Heart right ventricle (tissue), 16 donors: ENCODE measurements around the gene RHEX. TPM values are rescaled to one million over a fixed set of nuclear protein-coding genes. Genes with fewer than 3 reads are reported as not detected.

ENCODE experiments used
- ATAC-seq, 8 donors: fragments of 200-7000 bp; cut with Tn5 transposase; one replicate each; pipeline ENCODE4 v1.9.1; 2020; ENCODE audit warnings: mild to moderate bottlenecking in 8 of 8, moderate library complexity in 8 of 8, moderate number of reproducible peaks in 1 of 8
- DNase-seq, 2 donors: peaks; one replicate each; pipeline ENCODE4 v3.0.0-alpha.2; 2020
- H3K27ac ChIP-seq, 10 donors: fragments of 200-600 bp; sonication (generic) in 2 of 10; one replicate each; pipeline versions ENCODE4 v1.5.0 to v1.8.0; 2020 to 2022; ENCODE audit warnings: mild to moderate bottlenecking in 3 of 10
- H3K27me3 ChIP-seq, 7 donors: fragments of 200-600 bp; one replicate each; pipeline ENCODE4 v1.8.0; 2021 to 2022; ENCODE audit warnings: mild to moderate bottlenecking in 2 of 7
- H3K36me3 ChIP-seq, 9 donors: fragments of 200-600 bp; sonication (generic) in 1 of 9; one replicate each; pipeline versions ENCODE4 v1.5.0 to v1.8.0; 2020 to 2022; ENCODE audit warnings: mild to moderate bottlenecking in 2 of 9
- H3K4me1 ChIP-seq, 9 donors: fragments of 200-600 bp; sonication (generic) in 1 of 9; one replicate each; pipeline versions ENCODE4 v1.5.0 to v1.8.0; 2020 to 2022; ENCODE audit warnings: mild to moderate bottlenecking in 4 of 9
- H3K4me3 ChIP-seq, 10 donors: fragments of 200-600 bp; sonication (generic) in 2 of 10; one replicate each; pipeline versions ENCODE4 v1.5.0 to v1.8.0; 2020 to 2022; ENCODE audit warnings: mild to moderate bottlenecking in 7 of 10, moderate library complexity in 2 of 10
- H3K9me3 ChIP-seq, 11 donors: fragments of 200-600 bp in 10 of 11; sonication (generic) in 2 of 11; one replicate each; pipeline versions ENCODE4 v1.5.0 to v1.8.0; 2013 to 2022; ENCODE audit warnings: mild to moderate bottlenecking in 2 of 11, control low read depth in 1 of 11, moderate library complexity in 1 of 11
- CTCF ChIP-seq, 9 donors: fragments of 200-600 bp; sonication (generic) in 2 of 9; IDR thresholded peaks; one replicate each; pipeline versions ENCODE4 v1.5.0 to v1.8.0; 2021 to 2022; ENCODE audit warnings: antibody characterized with exemption in 9 of 9, mild to moderate bottlenecking in 5 of 9, moderate library complexity in 1 of 9
- WGBS, 2 donors: extraction: QIAGEN DNeasy Blood & Tissue Kit; methylation state at CpG; one replicate each; pipeline ENCODE4 v1.1.7; 2013; ENCODE audit warnings: inconsistent platforms in 1 of 2; 5-methylcytosine and 5-hydroxymethylcytosine counted together
- intact Hi-C, 10 donors: fragments of 100-400 bp; cut with DNase I; formaldehyde crosslinking; loops; one replicate each; pipeline versions ENCODE4 v1.11.1 to v1.14.2; 2022
- polyA plus RNA-seq, 2 donors: library from polyadenylated mRNA; stranded (reverse); fragments of 200-250 nt; gene quantifications; one replicate each; pipeline ENCODE4 v1.2.3, GENCODE V29; 2013
- total RNA-seq, 10 donors: library from RNA; stranded (reverse); fragmentation: NEBNext Ultra II Directional in 3 of 10; extraction: Animal tissue kit (Norgen Biotek cat#: 25700) in 3 of 10; gene quantifications; one replicate each; pipeline versions ENCODE4 v1.2.1 to v1.2.4, GENCODE V29; 2021 to 2023
- donor health status: Arrhythmogenic right ventricular cardiomyopathy.
- donor health status: ischemic (EF 13 %, LVEDD 7.1; RV severe dilation, severe dysfunction).
- donor health status: healthy with polysubstance abuse.
- donor health status: DM: no; HTN: yes; CAD: no.
- donor health status: DM: no; HTN: no; CAD: no.
- donor health status: ischemic (EF 25% LVEDD 6.9; RV normal size, moderate dysfunction).
- donor health status: ischemic (EF 25% LVEDD 5.7; RV mildly dilated, moderate dysfunction).
- donor health status: healthy.
- donor health status: DM: yes; HTN: yes; CAD: no.
- donor health status: Ischemic cardiomyopathy.
- donor health status: ischemic (EF 35%, LVEDD 5.7; RV mildly dilated, moderate dysfunction).
- donor health status: nonischemic (EF 11% LVEDD 7.7; RV severe dilation, severe dysfunction).
- donor health status: DM: yes; HTN: yes; CAD: no.
- donor health status: PGD.
- donor health status: ischemic (EF 29% LVEDD 5.4; RV normal size, mild dysfunction).
- donor health status: nonischemic (EF 23%, LVEDD 6.1; RV moderate dilation, normal function).

Gene RHEX
- total and polyA plus RNA-seq, 12 donors, result 0.22 to 1.2 TPM; not detected in 10

GRCh38 chr1:206022766-206023165 is 30.2 kb upstream of the RHEX start:
- no peak for TF ChIP-seq CTCF (IDR thresholded peaks at IDR 0.05)
- Histone ChIP-seq H3K27ac (no peak overlapping the region), H3K4me1 (peaks cover 0 to 6% (median 0%) of the 10 kb centered on the region in 9 donors), H3K4me3 (no peak overlapping the region), H3K27me3 (peaks cover 0 to 3% (median 0%) of the 10 kb centered on the region in 7 donors), H3K36me3 (no peaks in the 10 kb centered on the region), H3K9me3 (peaks cover 0 to 6% (median 0%) of the 10 kb centered on the region in 11 donors)
- intact Hi-C loops, result loop anchor here in 1 of 10 donors (10.0 kb wide), 1 partner anchor 82 kb away; no protein-coding TSS in a partner anchor
- ATAC-seq, result no peak
- DNase-seq, result no peak
- WGBS, 2 donors, result 88 to 91% methylated on average over 7 of the region's 7 CpGs

GRCh38 chr1:206023695-206024094 is 29.3 kb upstream of the RHEX start, which contains the start of gene CTSE:
TSS of gene CTSE (minus strand) at chr1:206023895. CDS start at chr1:206023791, 104 bp downstream.
- intact Hi-C loops, result loop anchor here in 1 of 10 donors (10.0 kb wide), 1 partner anchor 81 kb away; no protein-coding TSS in a partner anchor
- peaks cover 0 to 6% (median 0%) of the 10 kb centered on the region in 9 donors for H3K4me1 ChIP-seq
- DNase-seq (no peak), ATAC-seq (no peak)
- H3K27ac ChIP-seq, result no peak within 1 kb of the TSS
- H3K4me3 ChIP-seq, result no peak within 1 kb of the TSS
- no peak for TF ChIP-seq CTCF (IDR thresholded peaks at IDR 0.05)
- 89 to 92% methylated on average over 11 of the region's 11 CpGs for WGBS, 2 donors
- H3K27me3 ChIP-seq, result peaks cover 0 to 4% (median 0%) of the 10 kb centered on the region in 7 donors
- peaks cover 0 to 6% (median 0%) of the 10 kb centered on the region in 11 donors for H3K9me3 ChIP-seq
- no peaks in the 10 kb centered on the region for H3K36me3 ChIP-seq

- DNase-seq (no peak), ATAC-seq (no peak)
- Histone ChIP-seq H3K36me3 (no peaks in the 10 kb centered on the region), H3K27ac (no peak overlapping the region), H3K4me1 (peaks cover 0 to 9% (median 0%) of the 10 kb centered on the region in 9 donors), H3K4me3 (no peak overlapping the region), H3K9me3 (peaks cover 0 to 6% (median 0%) of the 10 kb centered on the region in 11 donors), H3K27me3 (peaks cover 0 to 4% (median 0%) of the 10 kb centered on the region in 7 donors)
- intact Hi-C loops, result loop anchor here in 1 of 10 donors (10.0 kb wide), 1 partner anchor 79 kb away; no protein-coding TSS in a partner anchor
- no peak for TF ChIP-seq CTCF (IDR thresholded peaks at IDR 0.05)
- WGBS, 2 donors, result 80 to 83% methylated on average over 3 of the region's 3 CpGs
Observed at GRCh38 chr1:206025283-206025820, 27.6 kb upstream of the RHEX start.

- peaks cover 0 to 7% (median 0%) of the 10 kb centered on the region in 9 donors for H3K4me1 ChIP-seq
- H3K36me3 ChIP-seq, result no peaks in the 10 kb centered on the region
- H3K4me3 ChIP-seq, result no peak overlapping the region
- peak in 2 of 8 donors; percentile 22 to 56 for ATAC-seq
- no peak overlapping the region for H3K27ac ChIP-seq
- peaks cover 0 to 12% (median 0%) of the 10 kb centered on the region in 11 donors for H3K9me3 ChIP-seq
- WGBS, 2 donors, result 33 to 48% methylated on average over 4 of the region's 4 CpGs
- DNase-seq, result no peak
- intact Hi-C loops, result loop anchor here in 1 of 10 donors (10.0 kb wide), 1 partner anchor 75 kb away; no protein-coding TSS in a partner anchor
- no peak for TF ChIP-seq CTCF (IDR thresholded peaks at IDR 0.05)
- peaks cover 0 to 4% (median 0%) of the 10 kb centered on the region in 7 donors for H3K27me3 ChIP-seq
Observed at GRCh38 chr1:206029484-206029883, 23.5 kb upstream of the RHEX start.
